Measurements from ENCODE around the gene RPS6KA4. TPM values are rescaled to one million over a fixed set of nuclear protein-coding genes. Genes with fewer than 3 reads are reported as not detected.

The RPS6KA4 gene
- total RNA-seq, 1 donor: 72.1 TPM

GRCh38 chr11:64330888-64331287 is 28.1 kb upstream of the RPS6KA4 start:
- no peak for DNase-seq (ENCODE audit: low read depth)
- H3K4me3 ChIP-seq (ENCODE audit: low read depth, low read length): no peak overlapping the region
- TF ChIP-seq CTCF (IDR thresholded peaks at IDR 0.05; ENCODE audit: insufficient read depth, low read length): no peak

- no peak overlapping the region for H3K4me3 ChIP-seq (ENCODE audit: low read depth, low read length)
- DNase-seq (ENCODE audit: low read depth): peak; percentile 93
- peak; percentile 81 for TF ChIP-seq CTCF (IDR thresholded peaks at IDR 0.05; ENCODE audit: insufficient read depth, low read length)
Measured at GRCh38 chr11:64331569-64332371, 27.2 kb upstream of the RPS6KA4 start.

GRCh38 chr11:64333556-64333955 is 25.4 kb upstream of the RPS6KA4 start:
- H3K4me3 ChIP-seq (ENCODE audit: low read depth, low read length): no peak overlapping the region
- no peak for TF ChIP-seq CTCF (IDR thresholded peaks at IDR 0.05; ENCODE audit: insufficient read depth, low read length)
- no peak for DNase-seq (ENCODE audit: low read depth)

GRCh38 chr11:64334764-64335735 is 23.9 kb upstream of the RPS6KA4 start:
- TF ChIP-seq CTCF (IDR thresholded peaks at IDR 0.05; ENCODE audit: insufficient read depth, low read length): no peak
- peak; percentile 94 for DNase-seq (ENCODE audit: low read depth)
- no peak overlapping the region for H3K4me3 ChIP-seq (ENCODE audit: low read depth, low read length)

GRCh38 chr11:64337538-64338249 is 21.3 kb upstream of the RPS6KA4 start:
- TF ChIP-seq CTCF (IDR thresholded peaks at IDR 0.05; ENCODE audit: insufficient read depth, low read length): no peak
- DNase-seq (ENCODE audit: low read depth): peak; percentile 22
- H3K4me3 ChIP-seq (ENCODE audit: low read depth, low read length): no peak overlapping the region

- no peak for DNase-seq (ENCODE audit: low read depth)
- TF ChIP-seq CTCF (IDR thresholded peaks at IDR 0.05; ENCODE audit: insufficient read depth, low read length): no peak
- H3K4me3 ChIP-seq (ENCODE audit: low read depth, low read length): no peak overlapping the region
Measured at GRCh38 chr11:64338716-64339115, 20.2 kb upstream of the RPS6KA4 start.

All from fibroblast of the aortic adventitia (primary cell).